Neural cell (in vitro differentiated cells): Measurements from ENCODE around the gene ARHGEF16.

Experiments
- MXI1 ChIP-seq: fragments of 450-650 bp; conservative IDR thresholded peaks from 2 replicates; pipeline ENCODE4 v1.6.1; 2014; ENCODE audit warnings: antibody characterized with exemption, mild to moderate bottlenecking; ENCODE audit not compliant: poor library complexity, severe bottlenecking
- TF ChIP-seq, protein P1 (sequence below): fragments of 450-650 bp; IDR thresholded peaks from 2 replicates; pipeline ENCODE4 v1.5.1; 2014; ENCODE audit warnings: antibody characterized with exemption, mild to moderate bottlenecking, moderate library complexity; ENCODE audit not compliant: poor library complexity, severe bottlenecking

DNA sequence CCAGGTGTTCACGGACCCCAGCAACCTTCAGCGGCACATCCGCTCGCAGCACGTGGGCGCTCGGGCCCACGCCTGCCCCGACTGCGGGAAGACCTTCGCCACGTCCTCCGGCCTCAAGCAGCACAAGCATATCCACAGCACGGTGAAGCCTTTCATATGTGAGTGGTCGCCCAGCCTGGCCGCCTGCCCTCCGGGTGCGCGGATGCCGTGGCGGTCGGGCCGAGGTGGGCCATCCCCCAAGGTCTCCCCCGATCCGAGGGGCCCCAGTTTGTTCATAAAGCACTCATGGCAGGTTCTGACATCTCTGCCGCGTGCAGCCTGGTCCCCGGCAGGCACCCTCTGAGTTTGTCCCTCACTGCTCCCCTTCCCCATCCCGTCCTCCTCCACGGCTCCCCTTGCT, 49.0 kb upstream of the ARHGEF16 start:
- TF ChIP-seq, protein P1, sequence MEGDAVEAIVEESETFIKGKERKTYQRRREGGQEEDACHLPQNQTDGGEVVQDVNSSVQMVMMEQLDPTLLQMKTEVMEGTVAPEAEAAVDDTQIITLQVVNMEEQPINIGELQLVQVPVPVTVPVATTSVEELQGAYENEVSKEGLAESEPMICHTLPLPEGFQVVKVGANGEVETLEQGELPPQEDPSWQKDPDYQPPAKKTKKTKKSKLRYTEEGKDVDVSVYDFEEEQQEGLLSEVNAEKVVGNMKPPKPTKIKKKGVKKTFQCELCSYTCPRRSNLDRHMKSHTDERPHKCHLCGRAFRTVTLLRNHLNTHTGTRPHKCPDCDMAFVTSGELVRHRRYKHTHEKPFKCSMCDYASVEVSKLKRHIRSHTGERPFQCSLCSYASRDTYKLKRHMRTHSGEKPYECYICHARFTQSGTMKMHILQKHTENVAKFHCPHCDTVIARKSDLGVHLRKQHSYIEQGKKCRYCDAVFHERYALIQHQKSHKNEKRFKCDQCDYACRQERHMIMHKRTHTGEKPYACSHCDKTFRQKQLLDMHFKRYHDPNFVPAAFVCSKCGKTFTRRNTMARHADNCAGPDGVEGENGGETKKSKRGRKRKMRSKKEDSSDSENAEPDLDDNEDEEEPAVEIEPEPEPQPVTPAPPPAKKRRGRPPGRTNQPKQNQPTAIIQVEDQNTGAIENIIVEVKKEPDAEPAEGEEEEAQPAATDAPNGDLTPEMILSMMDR = no peak
- no peak for TF ChIP-seq MXI1
